Suprapubic skin (tissue), 4 donors: ENCODE results near the gene LAMA4. TPM values are rescaled to one million over a fixed set of nuclear protein-coding genes. Genes with fewer than 3 reads are reported as not detected.
A peak's percentile ranks its signal among the peaks of the same experiment; 100 is the strongest.

Source experiments
- DNase-seq, 2 donors: peaks; one replicate each; pipeline ENCODE4 v3.0.0-alpha.2; 2019; ENCODE audit warnings: low spot score in 2 of 2
- H3K27ac ChIP-seq: fragments of 200-600 bp; sonication (generic); one replicate; pipeline ENCODE4 v1.5.1; 2019
- H3K27me3 ChIP-seq: fragments of 200-600 bp; sonication (generic); one replicate; pipeline ENCODE4 v1.5.1; 2019
- H3K36me3 ChIP-seq: fragments of 200-600 bp; sonication (generic); one replicate; pipeline ENCODE4 v1.5.1; 2019
- H3K4me1 ChIP-seq: fragments of 200-600 bp; sonication (generic); one replicate; pipeline ENCODE4 v1.5.1; 2019
- H3K4me3 ChIP-seq: fragments of 200-600 bp; sonication (generic); one replicate; pipeline ENCODE4 v1.5.1; 2019; ENCODE audit warnings: mild to moderate bottlenecking
- H3K9me3 ChIP-seq: fragments of 200-600 bp; sonication (generic); one replicate; pipeline ENCODE4 v1.5.1; 2019
- CTCF ChIP-seq, 2 donors: fragments of 200-600 bp in 1 of 2; fragments of 450-650 bp in 1 of 2; sonication (generic) in 1 of 2; IDR thresholded peaks; one replicate each; pipeline ENCODE4 v1.5.1; 2016 to 2019; ENCODE audit warnings: antibody characterized with exemption in 2 of 2, mild to moderate bottlenecking in 1 of 2, moderate library complexity in 1 of 2
- EP300 ChIP-seq: sonication (generic); formaldehyde crosslinking; IDR thresholded peaks from one replicate; pipeline ENCODE4 v1.6.1; 2017; ENCODE audit warnings: antibody characterized with exemption
- POLR2A ChIP-seq, 2 donors: fragments of 450-650 bp; IDR thresholded peaks; one replicate each; pipeline ENCODE4 v1.6.1; 2017; ENCODE audit warnings: antibody characterized with exemption in 2 of 2, mild to moderate bottlenecking in 2 of 2, moderate library complexity in 2 of 2
- POLR2AphosphoS5 ChIP-seq, 3 donors: sonication (generic); formaldehyde crosslinking; IDR thresholded peaks; one replicate each; pipeline ENCODE4 v1.6.1; 2017; ENCODE audit warnings: antibody characterized with exemption in 3 of 3
- WGBS: methylation state at CpG from one replicate; pipeline ENCODE4 v1.1.5; 2018; 5-methylcytosine and 5-hydroxymethylcytosine counted together
- total RNA-seq, 4 donors: library from RNA; depleted of rRNA; stranded (reverse); fragments of >200 nt; gene quantifications; one replicate each; pipeline ENCODE4 v1.1.0, GENCODE V29; 2016

LAMA4 gene
- 10 to 100 TPM; 10.4 to 44.0 (median 23.6) TPM for total RNA-seq

DNA sequence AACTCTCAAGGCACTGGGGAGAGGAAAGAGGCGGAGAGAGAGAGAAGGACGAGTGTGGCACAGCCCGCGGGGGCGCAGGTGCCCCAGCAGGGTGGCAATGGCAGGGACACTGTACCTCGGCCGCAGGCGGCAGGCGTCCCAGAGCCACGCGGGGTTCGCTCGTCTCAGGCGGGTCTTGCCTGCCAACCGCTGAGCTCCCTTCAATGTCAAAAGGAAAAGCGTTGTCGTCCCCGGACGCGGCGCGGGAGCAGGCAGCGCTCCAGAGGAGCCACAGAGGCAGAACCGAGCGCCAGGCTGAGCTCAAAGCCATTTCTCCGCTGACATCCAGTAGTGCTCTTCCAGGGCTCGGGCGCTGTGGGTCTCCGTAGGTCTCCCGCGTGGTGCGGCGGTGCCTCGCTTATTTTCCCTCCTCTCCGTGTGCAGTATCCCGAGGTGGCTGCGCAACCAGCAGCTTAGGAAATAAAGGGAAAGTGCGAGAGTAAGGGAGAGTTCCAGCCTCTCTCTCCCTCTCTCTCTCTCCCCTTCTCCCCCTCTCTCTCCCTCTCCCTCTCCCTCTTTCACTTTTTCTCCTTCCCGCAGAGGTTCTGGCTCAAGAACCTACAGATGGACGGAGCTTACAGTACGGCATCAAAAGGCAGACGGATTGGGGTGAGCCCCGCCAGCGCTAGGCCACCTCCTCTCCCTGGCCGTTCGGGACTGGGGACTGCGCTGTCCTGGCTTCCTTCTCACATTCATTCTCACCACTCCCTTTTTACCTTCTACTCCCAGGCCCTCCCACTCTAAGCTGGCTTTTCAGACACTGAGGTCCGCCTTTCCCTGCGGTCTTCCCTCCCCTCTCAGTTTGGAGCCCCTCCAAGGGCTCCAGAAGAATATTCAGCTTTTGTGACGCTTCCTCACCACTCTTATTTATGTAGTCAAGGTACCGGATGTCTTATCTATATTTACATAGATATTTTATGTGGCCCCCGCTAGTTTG is at the start of gene LAMA4:
LAMA4 (minus strand) TSS at position 727 of the 976 bp plus-strand sequence; CDS start at position 310, 417 bp downstream.
- TF ChIP-seq CTCF (IDR thresholded peaks at IDR 0.05) (no peak), POLR2A (IDR thresholded peaks at IDR 0.05) (peak in 1 of 2 donors; percentile 25)
- 3% methylated on average over 46 of the region's 52 CpGs for WGBS
- peak within 1 kb of the TSS; percentile 77 for H3K4me3 ChIP-seq
- no peaks in the 10 kb centered on the region for H3K36me3 ChIP-seq
- H3K27ac ChIP-seq, result peak within 1 kb of the TSS; percentile 89
- no peaks in the 10 kb centered on the region for H3K27me3 ChIP-seq
- H3K9me3 ChIP-seq, result no peaks in the 10 kb centered on the region
- H3K4me1 ChIP-seq, result peaks cover 36% of the 10 kb centered on the region
- peak in 1 of 2 donors; percentile 70 for DNase-seq

- Histone ChIP-seq H3K36me3 (no peaks in the 10 kb centered on the region), H3K4me1 (no peaks in the 10 kb centered on the region), H3K9me3 (no peaks in the 10 kb centered on the region), H3K27ac (no peak overlapping the region), H3K27me3 (no peaks in the 10 kb centered on the region), H3K4me3 (no peak overlapping the region)
- TF ChIP-seq EP300 (no peak), CTCF (IDR thresholded peaks at IDR 0.05) (no peak), POLR2AphosphoS5 (IDR thresholded peaks at IDR 0.05) (no peak), POLR2A (IDR thresholded peaks at IDR 0.05) (no peak)
- WGBS, result 52% methylated on average over 3 of the region's 3 CpGs
- DNase-seq, result no peak
These were observed 47.9 kb upstream of the LAMA4 start for GRCh38 chr6:112302142-112302705.

DNA sequence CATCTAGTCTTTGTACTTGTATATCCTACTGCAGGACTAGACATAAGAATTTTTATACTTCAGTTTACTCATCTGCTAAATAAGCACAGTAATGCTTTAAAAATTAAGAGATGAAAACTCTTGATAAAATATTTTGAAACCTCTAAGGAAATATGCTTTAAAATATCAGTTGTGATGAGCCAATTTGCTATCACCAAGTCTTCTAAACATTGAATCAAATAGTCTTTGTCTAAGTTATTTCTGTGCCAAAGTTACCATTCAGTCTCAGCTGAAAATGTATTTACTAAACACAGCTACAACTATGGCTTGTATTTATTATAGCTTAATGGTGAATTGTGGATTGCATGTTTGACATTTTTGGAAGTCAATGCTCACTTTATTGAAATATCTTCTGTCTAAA is 46.5 kb upstream of the LAMA4 start:
- no peak for DNase-seq
- Histone ChIP-seq H3K36me3 (no peaks in the 10 kb centered on the region), H3K4me1 (no peaks in the 10 kb centered on the region), H3K27ac (no peak overlapping the region), H3K4me3 (no peak overlapping the region), H3K9me3 (no peaks in the 10 kb centered on the region), H3K27me3 (no peaks in the 10 kb centered on the region)
- no peak for TF ChIP-seq EP300
- TF ChIP-seq CTCF (IDR thresholded peaks at IDR 0.05), result no peak
- TF ChIP-seq POLR2AphosphoS5 (IDR thresholded peaks at IDR 0.05), result no peak
- TF ChIP-seq POLR2A (IDR thresholded peaks at IDR 0.05), result no peak

DNA sequence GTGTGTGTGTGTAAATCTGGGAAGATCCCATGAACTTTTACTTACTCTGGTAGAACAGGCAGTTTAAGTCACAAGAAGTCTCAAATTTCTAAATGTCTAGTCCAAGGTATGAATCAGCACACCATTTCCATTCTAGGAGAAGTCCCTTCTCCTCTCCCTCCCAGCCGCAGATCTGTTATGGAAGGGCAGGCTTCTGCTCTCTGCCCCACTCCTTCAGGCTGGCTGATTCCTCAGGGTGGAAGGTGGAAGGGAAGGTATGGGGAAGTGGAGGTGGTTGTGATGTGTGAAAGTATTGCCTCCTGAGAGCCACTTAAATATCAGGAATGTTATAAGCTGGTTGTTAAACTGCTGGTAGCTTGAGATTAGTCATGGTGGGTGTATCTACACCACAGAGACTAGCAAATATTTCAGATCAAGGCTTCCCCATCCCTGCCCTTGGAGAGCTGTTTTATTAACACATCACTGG is 44.5 kb upstream of the LAMA4 start:
- 83% methylated on average over 1 of the region's 1 CpG for WGBS
- DNase-seq, result no peak

More for the DNA sequence above, 44.5 kb upstream of the LAMA4 start:
- Histone ChIP-seq H3K36me3 (no peaks in the 10 kb centered on the region), H3K4me3 (no peak overlapping the region), H3K9me3 (no peaks in the 10 kb centered on the region), H3K4me1 (no peaks in the 10 kb centered on the region), H3K27me3 (no peaks in the 10 kb centered on the region), H3K27ac (peak overlapping the region; percentile 68)
- no peak for TF ChIP-seq CTCF (IDR thresholded peaks at IDR 0.05)
- no peak for TF ChIP-seq POLR2A (IDR thresholded peaks at IDR 0.05)
- no peak for TF ChIP-seq EP300
- TF ChIP-seq POLR2AphosphoS5 (IDR thresholded peaks at IDR 0.05), result no peak
